Measurements from ENCODE around the gene SLC17A2. TPM values are rescaled to one million over a fixed set of nuclear protein-coding genes. Genes with fewer than 3 reads are reported as not detected.

The SLC17A2 gene
- total RNA-seq, 1 donor from 2014 or later = not detected

DNA sequence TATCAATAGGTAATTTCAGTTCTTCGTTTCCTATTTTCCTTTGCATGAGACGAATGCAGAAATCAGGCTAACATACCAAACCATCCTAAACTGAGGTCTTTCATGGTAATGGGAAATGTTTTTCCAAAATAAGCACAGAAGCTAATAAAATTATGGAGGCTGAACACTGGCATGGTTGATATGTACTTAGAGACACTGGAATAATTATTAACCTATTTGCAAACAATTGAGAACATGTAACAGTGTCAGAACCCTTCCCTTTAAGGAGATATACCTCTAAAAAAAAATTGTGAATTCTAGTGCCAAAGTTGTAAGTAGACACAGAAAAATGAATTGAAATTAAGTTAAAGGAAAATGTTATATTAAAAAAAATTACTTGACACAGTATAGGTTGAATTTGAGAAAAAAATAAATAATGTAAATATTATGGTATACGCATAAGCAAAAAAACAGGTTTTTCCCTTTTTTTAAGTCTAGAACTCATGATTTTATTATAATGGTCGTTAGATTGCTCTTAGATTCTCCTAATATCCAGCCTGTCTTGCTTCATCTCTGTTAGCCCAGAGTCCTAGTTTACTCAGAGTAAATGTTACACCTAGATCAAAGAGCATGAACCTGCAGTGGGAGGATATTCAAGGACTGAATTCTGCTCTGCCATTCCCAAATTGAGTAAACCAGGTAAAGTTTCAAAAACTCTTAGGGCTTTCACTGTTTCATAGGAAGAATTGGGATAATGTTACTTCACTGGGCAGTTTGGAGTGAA is 1.7 kb downstream of the SLC17A2 start:
- Mint-ChIP-seq H3K4me3 (no peak overlapping the region), H3K9me3 (no peaks in the 10 kb centered on the region), H3K36me3 (ENCODE audit: low read depth) (no peaks in the 10 kb centered on the region), H3K27ac (no peak overlapping the region), H3K4me1 (no peaks in the 10 kb centered on the region), H3K27me3 (peaks cover 7% of the 10 kb centered on the region)
- no peak for DNase-seq
- ChIA-PET POLR2A (no interaction called here), CTCF (no interaction called here)
- intact Hi-C loops (cut with micrococcal nuclease) = no loop called here
- no peak for ATAC-seq (ENCODE audit: low read depth)
- TF ChIP-seq, protein P1, sequence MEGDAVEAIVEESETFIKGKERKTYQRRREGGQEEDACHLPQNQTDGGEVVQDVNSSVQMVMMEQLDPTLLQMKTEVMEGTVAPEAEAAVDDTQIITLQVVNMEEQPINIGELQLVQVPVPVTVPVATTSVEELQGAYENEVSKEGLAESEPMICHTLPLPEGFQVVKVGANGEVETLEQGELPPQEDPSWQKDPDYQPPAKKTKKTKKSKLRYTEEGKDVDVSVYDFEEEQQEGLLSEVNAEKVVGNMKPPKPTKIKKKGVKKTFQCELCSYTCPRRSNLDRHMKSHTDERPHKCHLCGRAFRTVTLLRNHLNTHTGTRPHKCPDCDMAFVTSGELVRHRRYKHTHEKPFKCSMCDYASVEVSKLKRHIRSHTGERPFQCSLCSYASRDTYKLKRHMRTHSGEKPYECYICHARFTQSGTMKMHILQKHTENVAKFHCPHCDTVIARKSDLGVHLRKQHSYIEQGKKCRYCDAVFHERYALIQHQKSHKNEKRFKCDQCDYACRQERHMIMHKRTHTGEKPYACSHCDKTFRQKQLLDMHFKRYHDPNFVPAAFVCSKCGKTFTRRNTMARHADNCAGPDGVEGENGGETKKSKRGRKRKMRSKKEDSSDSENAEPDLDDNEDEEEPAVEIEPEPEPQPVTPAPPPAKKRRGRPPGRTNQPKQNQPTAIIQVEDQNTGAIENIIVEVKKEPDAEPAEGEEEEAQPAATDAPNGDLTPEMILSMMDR (IDR thresholded peaks at IDR 0.05) = no peak

DNA sequence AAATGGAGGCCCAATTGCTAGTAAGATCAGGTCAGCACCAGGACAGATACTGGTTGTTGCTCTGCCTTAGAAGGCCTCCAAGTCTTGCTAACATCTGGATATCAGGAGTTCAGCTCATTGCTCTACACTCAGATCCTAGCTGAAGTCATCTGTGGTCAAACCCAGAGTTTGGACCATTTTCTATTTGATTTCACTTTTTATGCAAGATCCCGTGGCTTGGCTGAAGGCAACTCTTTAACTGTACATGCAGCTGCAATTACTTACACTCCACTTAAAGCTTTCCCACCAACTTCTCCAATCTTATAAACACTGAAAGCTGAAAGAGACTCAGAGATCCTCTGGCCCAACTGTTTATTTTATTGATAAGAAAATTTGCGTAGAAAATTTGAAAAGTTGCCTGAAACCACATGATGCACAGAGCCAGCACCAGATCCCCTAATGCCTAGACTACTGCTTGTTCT is 2.7 kb downstream of the SLC17A2 start:
- no peak overlapping the region for H3K4me3 Mint-ChIP-seq
- ChIA-PET CTCF (no interaction called here), POLR2A (no interaction called here)
- no peaks in the 10 kb centered on the region for H3K4me1 Mint-ChIP-seq
- ATAC-seq (ENCODE audit: low read depth) (no peak), DNase-seq (no peak)
- H3K27me3 Mint-ChIP-seq = peaks cover 5% of the 10 kb centered on the region
- intact Hi-C loops (cut with micrococcal nuclease) = no loop called here
- H3K27ac Mint-ChIP-seq = no peak overlapping the region
- H3K9me3 Mint-ChIP-seq = no peaks in the 10 kb centered on the region
- H3K36me3 Mint-ChIP-seq (ENCODE audit: low read depth) = no peaks in the 10 kb centered on the region
- TF ChIP-seq, protein P1 (IDR thresholded peaks at IDR 0.05) = no peak

DNA sequence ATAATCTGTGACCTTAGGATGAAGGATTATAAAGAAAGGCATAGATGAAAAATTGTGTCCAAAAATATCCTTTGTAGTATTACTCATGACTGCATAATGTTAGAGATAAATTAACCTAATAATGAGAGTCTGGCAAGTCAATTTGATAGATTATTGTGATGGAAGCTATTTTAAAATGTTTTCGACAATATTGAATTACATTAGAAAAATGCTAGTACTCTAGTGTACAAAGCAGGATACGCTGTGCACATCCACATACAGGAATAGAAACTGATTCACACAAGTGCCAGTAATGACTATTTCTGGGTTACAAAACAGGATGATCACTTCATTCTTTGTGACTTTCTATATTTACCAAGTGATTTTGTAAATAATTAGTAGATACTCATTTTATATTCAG is 3.3 kb downstream of the SLC17A2 start:
- Mint-ChIP-seq H3K9me3 (no peaks in the 10 kb centered on the region), H3K27ac (no peak overlapping the region), H3K36me3 (ENCODE audit: low read depth) (no peaks in the 10 kb centered on the region), H3K27me3 (peaks cover 5% of the 10 kb centered on the region), H3K4me1 (no peaks in the 10 kb centered on the region), H3K4me3 (no peak overlapping the region)
- ATAC-seq (ENCODE audit: low read depth) (no peak), DNase-seq (no peak)
- ChIA-PET POLR2A (no interaction called here), CTCF (no interaction called here)
- TF ChIP-seq, protein P1 (IDR thresholded peaks at IDR 0.05) = no peak
- intact Hi-C loops (cut with micrococcal nuclease) = no loop called here

DNA sequence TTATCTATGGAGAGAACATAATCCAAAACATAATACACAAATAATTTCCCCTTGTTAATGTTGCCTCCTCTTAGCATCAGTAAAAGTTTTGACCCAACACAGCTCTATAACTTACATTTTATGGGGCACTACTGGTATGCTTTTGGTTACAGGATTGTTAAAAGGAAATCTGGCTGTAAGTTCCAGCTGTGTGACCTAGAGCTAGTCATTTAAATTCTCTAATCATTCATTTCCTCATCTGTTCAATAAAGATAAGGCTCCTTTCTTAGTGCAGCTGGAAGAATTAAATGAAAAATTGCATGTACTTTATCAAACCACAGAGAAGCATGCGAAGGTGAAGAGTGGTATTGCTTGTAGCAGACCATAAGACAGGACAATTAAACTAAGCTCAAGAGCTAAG is 4.6 kb downstream of the SLC17A2 start:
- DNase-seq = no peak
- H3K4me1 Mint-ChIP-seq = no peaks in the 10 kb centered on the region
- no peak overlapping the region for H3K27ac Mint-ChIP-seq
- H3K27me3 Mint-ChIP-seq = peaks cover 5% of the 10 kb centered on the region
- no peaks in the 10 kb centered on the region for H3K9me3 Mint-ChIP-seq
- POLR2A ChIA-PET = no interaction called here
- H3K36me3 Mint-ChIP-seq (ENCODE audit: low read depth) = no peaks in the 10 kb centered on the region
- TF ChIP-seq, protein P1 (IDR thresholded peaks at IDR 0.05) = no peak
- no peak for ATAC-seq (ENCODE audit: low read depth)
- intact Hi-C loops (cut with micrococcal nuclease) = no loop called here
- CTCF ChIA-PET = no interaction called here
- H3K4me3 Mint-ChIP-seq = no peak overlapping the region

DNA sequence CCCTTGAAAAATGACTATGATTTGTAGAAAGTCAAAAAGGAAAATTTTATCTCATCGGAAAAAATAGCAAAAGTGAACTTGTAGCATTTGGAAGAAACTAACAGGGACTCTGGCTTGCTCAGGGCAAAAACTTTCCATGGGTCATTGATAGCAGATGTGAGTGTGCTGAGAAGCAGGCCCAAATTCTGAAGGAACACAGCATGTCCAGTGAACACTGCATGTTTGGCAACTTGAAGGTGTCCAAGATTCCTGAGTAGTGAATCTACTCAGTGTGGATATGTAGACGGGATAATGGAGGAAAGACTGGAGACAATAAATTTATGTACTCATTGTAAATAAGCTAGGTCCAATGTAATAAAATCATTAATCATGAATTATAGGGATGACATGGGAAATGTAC is 8.2 kb downstream of the SLC17A2 start:
- no peaks in the 10 kb centered on the region for H3K4me1 Mint-ChIP-seq
- POLR2A ChIA-PET = no interaction called here
- no peak overlapping the region for H3K4me3 Mint-ChIP-seq
- H3K27ac Mint-ChIP-seq = no peak overlapping the region
- CTCF ChIA-PET = no interaction called here
- no peaks in the 10 kb centered on the region for H3K9me3 Mint-ChIP-seq
- no peak for ATAC-seq (ENCODE audit: low read depth)
- intact Hi-C loops (cut with micrococcal nuclease) = no loop called here
- DNase-seq = no peak
- TF ChIP-seq, protein P1 (IDR thresholded peaks at IDR 0.05) = no peak
- H3K36me3 Mint-ChIP-seq (ENCODE audit: low read depth) = no peaks in the 10 kb centered on the region
- H3K27me3 Mint-ChIP-seq = peaks cover 5% of the 10 kb centered on the region

Measured in activated B cell treated with CpG ODN at 0.5 μM for 24 hours (primary cell).